Transverse colon (tissue), 4 donors: Measurements from ENCODE around the gene ZNF335. TPM values are rescaled to one million over a fixed set of nuclear protein-coding genes. Genes with fewer than 3 reads are reported as not detected.
A peak's percentile ranks its signal among the peaks of the same experiment; 100 is the strongest.

Source experiments
- DNase-seq: peaks from one replicate; pipeline ENCODE4 v3.0.0-alpha.2; 2019
- H3K27ac ChIP-seq, 4 donors: fragments of 200-600 bp; sonication (generic); 2 replicates each; pipeline ENCODE4 v1.5.1; 2016 to 2018; ENCODE audit warnings: inconsistent platforms in 4 of 4
- H3K27me3 ChIP-seq: fragments of 200-600 bp; sonication (generic); 2 replicates; pipeline ENCODE4 v1.5.1; 2017; ENCODE audit warnings: inconsistent platforms
- H3K36me3 ChIP-seq, 4 donors: fragments of 200-600 bp; sonication (generic); 2 replicates each; pipeline ENCODE4 v1.5.1; 2017 to 2019; ENCODE audit warnings: inconsistent platforms in 4 of 4
- H3K4me1 ChIP-seq, 4 donors: fragments of 200-600 bp; sonication (generic); 2 replicates each; pipeline ENCODE4 v1.5.1; 2017 to 2020; ENCODE audit warnings: inconsistent platforms in 4 of 4
- H3K4me3 ChIP-seq, 4 donors: fragments of 200-600 bp; sonication (generic); 1 replicate in 1 of 4; 2 replicates in 3 of 4; pipeline versions ENCODE4 v1.5.1 to v1.6.1; 2017 to 2019; ENCODE audit warnings: inconsistent platforms in 4 of 4
- H3K9me3 ChIP-seq, 2 donors: fragments of 200-600 bp; sonication (generic); 2 replicates each; pipeline ENCODE4 v1.5.1; 2017 to 2019; ENCODE audit warnings: inconsistent platforms in 2 of 2
- EP300 ChIP-seq: sonication (generic); formaldehyde crosslinking; IDR thresholded peaks from one replicate; pipeline ENCODE4 v1.6.1; 2017; ENCODE audit warnings: antibody characterized with exemption, low read depth
- POLR2A ChIP-seq: fragments of 450-650 bp; IDR thresholded peaks from one replicate; pipeline ENCODE4 v1.6.1; 2016; ENCODE audit warnings: antibody characterized with exemption, mild to moderate bottlenecking, moderate library complexity
- POLR2AphosphoS5 ChIP-seq, 3 donors: sonication (generic); formaldehyde crosslinking; IDR thresholded peaks; one replicate each; pipeline ENCODE4 v1.6.1; 2016; ENCODE audit warnings: antibody characterized with exemption in 3 of 3
- WGBS, 2 donors: methylation state at CpG; one replicate each; pipeline ENCODE4 v1.1.5; 2018; ENCODE audit warnings: low coverage in 1 of 2; 5-methylcytosine and 5-hydroxymethylcytosine counted together
- in situ Hi-C, 4 donors: fragments of 200-750 bp; cut with MboI; loops; one replicate each; pipeline versions ENCODE4 v1.15.0 to v1.15.1; 2017; ENCODE audit warnings: low sequenced_read_pairs in 3 of 4, low pct_ligation_motif_present in 1 of 4, low pct_unique_long_range_greater_than_20kb in 1 of 4
- intact Hi-C: fragments of 100-400 bp; cut with DNase I; formaldehyde crosslinking; loops from one replicate; pipeline ENCODE4 v1.15.1; 2023; ENCODE audit warnings: low total_unique reads
- total RNA-seq, 4 donors: library from RNA; depleted of rRNA; stranded (reverse); fragments of >200 nt; gene quantifications; one replicate each; pipeline ENCODE4 v1.1.0, GENCODE V29; 2016
- TF ChIP-seq, protein P1 (sequence below), 5 experiments: fragments of 200-600 bp in 3 of 5; fragments of 450-650 bp in 2 of 5; sonication (generic) in 3 of 5; IDR thresholded peaks; 1 replicate in 2 of 5; 2 replicates in 3 of 5; pipeline ENCODE4 v1.5.1; 2016 to 2017; ENCODE audit warnings: antibody characterized with exemption in 5 of 5, inconsistent platforms in 3 of 5, mild to moderate bottlenecking in 2 of 5, moderate library complexity in 1 of 5

Gene ZNF335
- total RNA-seq, 4 donors from 2014 or later: 27.0 to 80.0 (median 32.4) TPM

DNA sequence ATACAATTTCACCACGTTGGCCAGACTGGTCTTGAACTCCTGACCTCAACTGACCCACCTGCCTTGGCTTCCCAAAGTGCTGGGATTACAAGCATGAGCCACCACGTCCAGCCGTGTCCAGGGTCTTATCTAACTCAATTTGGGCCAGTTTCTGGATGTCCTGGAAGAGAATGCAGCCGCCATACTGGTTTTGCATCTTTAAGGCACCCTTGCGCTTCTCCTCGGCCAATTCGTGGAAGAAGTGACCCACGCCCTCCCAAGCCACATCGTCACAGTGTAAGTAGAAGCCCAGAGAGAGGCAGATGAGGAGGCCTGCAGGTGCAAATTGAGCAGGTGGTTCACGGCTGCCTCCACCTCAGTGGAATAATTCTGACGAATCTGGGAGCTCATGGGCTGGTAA, 3.7 kb upstream of the ZNF335 start:
- Histone ChIP-seq H3K27me3 (peaks cover 3% of the 10 kb centered on the region), H3K4me3 (no peak overlapping the region), H3K4me1 (peaks cover 6 to 11% (median 9%) of the 10 kb centered on the region in 4 donors), H3K36me3 (no peaks in the 10 kb centered on the region), H3K9me3 (no peaks in the 10 kb centered on the region), H3K27ac (no peak overlapping the region)
- intact Hi-C loops (no loop called here), in situ Hi-C loops (no loop called here)
- 91 to 100% methylated on average over 1 to 11 of the region's 11 CpGs for WGBS, 2 donors
- DNase-seq: no peak
- TF ChIP-seq, protein P1, sequence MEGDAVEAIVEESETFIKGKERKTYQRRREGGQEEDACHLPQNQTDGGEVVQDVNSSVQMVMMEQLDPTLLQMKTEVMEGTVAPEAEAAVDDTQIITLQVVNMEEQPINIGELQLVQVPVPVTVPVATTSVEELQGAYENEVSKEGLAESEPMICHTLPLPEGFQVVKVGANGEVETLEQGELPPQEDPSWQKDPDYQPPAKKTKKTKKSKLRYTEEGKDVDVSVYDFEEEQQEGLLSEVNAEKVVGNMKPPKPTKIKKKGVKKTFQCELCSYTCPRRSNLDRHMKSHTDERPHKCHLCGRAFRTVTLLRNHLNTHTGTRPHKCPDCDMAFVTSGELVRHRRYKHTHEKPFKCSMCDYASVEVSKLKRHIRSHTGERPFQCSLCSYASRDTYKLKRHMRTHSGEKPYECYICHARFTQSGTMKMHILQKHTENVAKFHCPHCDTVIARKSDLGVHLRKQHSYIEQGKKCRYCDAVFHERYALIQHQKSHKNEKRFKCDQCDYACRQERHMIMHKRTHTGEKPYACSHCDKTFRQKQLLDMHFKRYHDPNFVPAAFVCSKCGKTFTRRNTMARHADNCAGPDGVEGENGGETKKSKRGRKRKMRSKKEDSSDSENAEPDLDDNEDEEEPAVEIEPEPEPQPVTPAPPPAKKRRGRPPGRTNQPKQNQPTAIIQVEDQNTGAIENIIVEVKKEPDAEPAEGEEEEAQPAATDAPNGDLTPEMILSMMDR (IDR thresholded peaks at IDR 0.05): no peak
- TF ChIP-seq POLR2AphosphoS5 (IDR thresholded peaks at IDR 0.05): no peak
- TF ChIP-seq POLR2A: no peak
- no peak for TF ChIP-seq EP300

GRCh38 chr20:45974896-45975565, 3.0 kb upstream of the ZNF335 start:
- H3K4me3 ChIP-seq: no peak overlapping the region
- intact Hi-C loops (no loop called here), in situ Hi-C loops (loop anchor here in 1 of 4 donors (25.0 kb wide), 1 partner anchor 163 kb away; the partner anchor contains the start of gene UBE2C)
- H3K36me3 ChIP-seq: no peaks in the 10 kb centered on the region
- no peak for DNase-seq
- H3K4me1 ChIP-seq: peaks cover 13 to 17% (median 15%) of the 10 kb centered on the region in 4 donors
- TF ChIP-seq, protein P1 (IDR thresholded peaks at IDR 0.05): no peak
- no peak for TF ChIP-seq POLR2A
- no peak for TF ChIP-seq POLR2AphosphoS5 (IDR thresholded peaks at IDR 0.05)
- TF ChIP-seq EP300: no peak
- no peak overlapping the region for H3K27ac ChIP-seq
- peaks cover 3% of the 10 kb centered on the region for H3K27me3 ChIP-seq
- H3K9me3 ChIP-seq: no peaks in the 10 kb centered on the region
- WGBS, 2 donors: 75 to 84% methylated on average over 7 of the region's 7 CpGs

DNA sequence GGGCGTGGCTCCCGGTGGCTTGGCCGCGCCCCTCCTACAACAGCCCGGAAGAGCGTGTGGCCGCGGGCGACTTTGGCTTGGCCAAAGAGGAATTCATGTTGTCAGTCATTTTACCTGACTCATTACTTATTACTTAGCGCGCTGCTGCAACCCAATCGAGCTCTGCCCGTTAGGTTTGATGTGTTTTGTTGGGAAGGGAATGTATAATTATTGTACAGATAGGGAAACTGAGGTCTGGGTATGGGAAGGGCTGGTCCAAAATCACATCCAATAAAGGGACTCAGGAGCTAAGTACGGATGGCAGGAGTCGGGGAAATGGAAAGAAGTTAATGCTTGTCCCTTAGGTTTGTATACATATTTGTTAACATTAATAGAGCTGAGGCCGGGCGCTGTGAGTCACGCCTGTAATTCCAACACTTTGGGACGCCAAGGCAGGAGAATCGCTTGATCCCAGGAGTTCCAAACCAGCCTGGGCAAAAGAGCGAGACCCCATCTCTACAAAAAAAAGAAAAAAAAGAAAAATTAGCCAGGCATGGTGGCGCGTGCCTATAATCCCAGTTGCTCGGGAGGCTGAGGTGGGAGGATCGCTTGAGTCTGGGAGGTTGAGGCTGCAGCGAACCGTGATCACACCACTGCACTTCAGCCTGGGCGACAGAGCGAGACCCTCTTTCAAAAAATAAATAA, 639 bp upstream of the ZNF335 start:
- TF ChIP-seq EP300 (no peak), POLR2AphosphoS5 (IDR thresholded peaks at IDR 0.05) (peak in 1 of 3 donors; percentile 1)
- H3K4me3 ChIP-seq: peak overlapping the region; percentile 29 to 96 (median 82)
- peaks cover 18 to 24% (median 22%) of the 10 kb centered on the region in 4 donors for H3K4me1 ChIP-seq
- DNase-seq: peak; percentile 13
- WGBS, 2 donors: 42 to 54% methylated on average over 13 to 29 of the region's 29 CpGs
- H3K27ac ChIP-seq: peak overlapping the region; percentile 94 to 97 (median 96)
- no peaks in the 10 kb centered on the region for H3K9me3 ChIP-seq
- intact Hi-C loops (no loop called here), in situ Hi-C loops (loop anchor here in 1 of 4 donors (25.0 kb wide), 1 partner anchor 160 kb away; the partner anchor contains the start of gene UBE2C)
- peaks cover 0 to 6% (median 2%) of the 10 kb centered on the region in 4 donors for H3K36me3 ChIP-seq
- peaks cover 2% of the 10 kb centered on the region for H3K27me3 ChIP-seq

GRCh38 chr20:45971425-45971674, 653 bp downstream of the ZNF335 start:
- intact Hi-C loops: loop anchor here (1.0 kb wide), 1 partner anchor 81 kb away; no protein-coding TSS in a partner anchor

More at GRCh38 chr20:45971425-45971674, 653 bp downstream of the ZNF335 start:
- Histone ChIP-seq H3K4me3 (peak overlapping the region; percentile 56 to 96 (median 82)), H3K9me3 (no peaks in the 10 kb centered on the region), H3K4me1 (peaks cover 18 to 24% (median 22%) of the 10 kb centered on the region in 4 donors), H3K27ac (peak overlapping the region; percentile 94 to 97 (median 96)), H3K36me3 (peaks cover 0 to 17% (median 7%) of the 10 kb centered on the region in 4 donors), H3K27me3 (no peaks in the 10 kb centered on the region)
- no peak for DNase-seq
- TF ChIP-seq POLR2A (no peak), EP300 (no peak), POLR2AphosphoS5 (IDR thresholded peaks at IDR 0.05) (no peak)
- TF ChIP-seq, protein P1 (IDR thresholded peaks at IDR 0.05): no peak
- 7% methylated on average over 7 of the region's 14 CpGs; no CpG with 5 or more reads in 1 of the 2 donors for WGBS, 2 donors
- in situ Hi-C loops: loop anchor here in 1 of 4 donors (25.0 kb wide), 1 partner anchor 159 kb away; the partner anchor contains the start of gene UBE2C
